GM19395 (cell line): ENCODE data around the gene FXR1.
A peak's percentile ranks its signal among the peaks of the same experiment; 100 is the strongest.
"Not testable (repeated sequence)": the region's sequence is repeated elsewhere in the genome, so short reads cannot be mapped to it uniquely, and the experiment has no call there.

Experiments
- ATAC-seq: cut with Tn5 transposase; IDR thresholded peaks from one replicate; pipeline ENCODE4 v1.9.1; 2021; ENCODE audit warnings: mild to moderate bottlenecking, moderate library complexity; ENCODE audit not compliant: unreplicated experiment

FXR1 gene

GRCh38 chr3:180912304-180913296 lies at the start of gene FXR1:
TSS of gene FXR1 (plus strand) at chr3:180912670. CDS start at chr3:180912686, 16 bp downstream.
- peak; percentile 98 for ATAC-seq

DNA sequence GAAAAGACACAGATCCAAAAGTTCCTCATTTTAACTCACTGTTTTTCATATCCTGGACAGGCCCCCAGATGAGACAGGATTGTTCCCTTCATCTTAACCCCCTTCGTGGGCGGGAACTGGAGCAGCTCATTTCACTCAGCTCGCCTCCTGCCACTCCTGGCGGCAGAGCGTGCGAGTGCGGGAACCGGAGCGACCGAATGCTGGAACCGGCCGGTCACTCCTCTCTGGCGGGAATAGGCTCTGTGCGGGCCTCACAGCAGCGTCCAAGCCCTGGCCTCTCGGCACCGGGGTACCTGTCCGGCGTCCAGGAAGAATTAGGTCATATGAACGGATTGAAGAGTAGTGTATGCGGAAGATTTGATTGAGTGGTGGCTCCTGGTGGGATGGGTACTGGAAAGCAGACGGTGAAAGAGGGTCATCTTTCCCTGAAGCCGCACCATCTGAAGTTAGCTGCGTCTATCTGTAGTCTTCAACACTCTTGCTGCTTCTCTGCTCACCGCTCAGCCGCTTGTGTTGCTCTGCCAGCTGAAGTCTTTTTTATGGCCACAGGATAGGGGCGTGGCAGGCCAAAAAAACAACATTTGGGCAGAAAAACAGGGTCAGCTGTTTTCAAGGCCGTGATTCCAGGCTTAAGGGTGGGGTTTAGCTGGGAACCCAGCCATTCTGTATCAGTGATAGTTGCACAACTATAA lies 42.3 kb upstream of the FXR1 start:
- no peak for ATAC-seq

- no peak for ATAC-seq
These were observed 40.6 kb upstream of the FXR1 start for GRCh38 chr3:180871901-180872300.

- not testable (repeated sequence) for ATAC-seq
These were observed 40.0 kb upstream of the FXR1 start for GRCh38 chr3:180872430-180872829.

GRCh38 chr3:180875124-180875698 lies 37.3 kb upstream of the FXR1 start:
- ATAC-seq = no peak

GRCh38 chr3:180881065-180881801 lies 31.2 kb upstream of the FXR1 start:
- ATAC-seq = no peak

DNA sequence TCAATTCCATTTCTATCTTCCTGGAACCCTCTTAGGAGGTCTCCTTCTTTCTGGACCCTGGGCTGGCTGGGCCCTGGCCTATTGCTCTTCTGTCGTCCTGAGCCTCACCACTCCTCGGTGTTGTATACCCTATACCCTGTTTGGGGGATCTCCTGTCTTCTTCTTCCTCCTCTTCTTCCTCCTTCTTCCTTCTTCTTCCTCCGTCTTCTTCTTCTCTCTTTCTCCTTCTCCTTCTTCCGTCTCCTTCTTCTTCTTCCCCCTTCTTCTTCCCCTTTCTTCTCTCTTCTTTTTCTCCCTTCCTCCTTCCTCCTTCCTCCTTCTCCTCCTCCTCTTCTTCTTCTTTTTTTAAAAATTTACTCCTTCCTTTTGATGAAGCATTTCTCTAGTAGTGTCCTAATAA lies 30.4 kb upstream of the FXR1 start:
- ATAC-seq = no peak

- no peak for ATAC-seq
These were observed 23.4 kb upstream of the FXR1 start for GRCh38 chr3:180888992-180889560.

DNA sequence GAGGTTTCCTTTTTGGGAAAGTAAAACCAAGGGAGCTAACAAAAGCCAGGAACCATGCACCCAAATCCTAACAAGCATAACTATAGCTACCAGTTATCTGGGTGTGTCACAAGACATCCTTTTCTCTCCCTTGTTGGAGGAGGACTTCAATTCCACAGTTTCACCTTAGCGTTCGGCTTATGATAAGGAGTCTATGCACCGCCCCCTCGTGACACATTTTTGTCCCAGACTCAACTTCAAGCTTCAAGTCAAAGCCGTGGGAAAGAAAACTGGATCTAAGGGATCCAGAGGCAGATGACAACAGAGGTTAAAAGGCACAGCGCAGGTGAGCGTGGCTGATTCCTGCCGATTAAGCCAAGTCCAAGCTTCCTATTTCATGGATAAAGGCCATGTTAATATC lies 13.9 kb upstream of the FXR1 start:
- no peak for ATAC-seq

GRCh38 chr3:180909369-180910127 lies 2.9 kb upstream of the FXR1 start:
- no peak for ATAC-seq

GRCh38 chr3:180910823-180911222 lies 1.6 kb upstream of the FXR1 start:
- no peak for ATAC-seq

GRCh38 chr3:180911876-180912303 lies 580 bp upstream of the FXR1 start:
- ATAC-seq = peak; percentile 33

DNA sequence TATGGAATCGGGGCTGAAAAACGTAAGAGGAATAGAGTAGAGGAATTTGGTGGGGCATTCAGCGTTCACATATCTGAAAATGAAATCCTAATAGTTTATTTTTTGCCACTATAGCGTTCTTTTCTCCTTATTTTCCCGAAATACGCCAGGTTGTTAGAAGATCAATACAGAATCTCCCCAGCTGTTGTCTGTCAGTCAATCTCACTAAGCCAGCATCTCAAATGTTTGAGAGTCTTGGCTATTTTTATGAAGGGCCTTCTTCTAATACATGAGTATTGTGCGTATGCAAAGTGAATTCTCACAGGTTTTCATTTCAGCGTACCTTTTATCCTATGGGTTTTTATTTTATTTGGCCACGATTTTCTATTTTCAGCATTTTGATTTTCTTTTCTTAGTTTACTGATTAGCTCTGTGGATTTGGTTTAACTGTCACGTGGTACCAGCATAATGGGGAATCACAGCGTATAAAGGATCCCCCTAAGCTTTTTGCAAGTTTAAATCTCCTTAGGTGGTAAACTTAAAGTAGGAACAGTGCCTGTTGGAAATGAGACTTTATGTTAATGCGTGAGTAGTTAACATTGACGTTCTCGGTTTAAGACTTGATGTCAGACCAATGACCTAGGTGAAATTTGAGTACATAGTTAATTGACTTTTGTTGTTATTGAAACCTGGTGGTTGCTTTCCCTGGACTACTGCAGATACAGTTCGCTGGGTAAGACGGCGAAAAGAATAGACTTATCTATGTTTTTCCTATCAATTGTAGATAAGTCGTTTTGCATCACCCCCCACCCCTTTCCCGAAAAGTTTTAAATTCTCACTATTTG lies 1.3 kb downstream of the FXR1 start:
- no peak for ATAC-seq

GRCh38 chr3:180918542-180918941 lies 6.1 kb downstream of the FXR1 start:
- no peak for ATAC-seq

GRCh38 chr3:180922242-180922641 lies 9.8 kb downstream of the FXR1 start:
- no peak for ATAC-seq

DNA sequence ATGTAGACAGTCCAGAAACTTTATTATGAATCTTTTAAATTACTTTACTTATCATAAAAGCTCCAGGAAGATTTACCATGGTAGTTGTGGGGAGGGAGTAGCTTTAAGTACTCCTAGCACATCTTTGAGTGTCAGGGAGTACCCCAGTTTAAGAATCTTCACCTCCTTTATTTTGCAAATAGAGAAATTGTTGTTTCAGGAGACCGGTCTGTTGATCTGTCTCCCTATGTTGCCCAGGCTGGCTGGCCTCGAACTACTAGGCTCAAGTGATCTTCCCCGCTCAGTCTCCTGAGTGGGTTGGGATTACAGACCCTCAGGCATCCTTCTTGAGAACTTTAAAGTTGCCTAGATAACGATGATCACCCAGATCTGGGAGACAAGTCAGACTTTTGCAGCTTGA lies 11.1 kb downstream of the FXR1 start:
- no peak for ATAC-seq

- ATAC-seq = no peak
These were observed 14.1 kb downstream of the FXR1 start for GRCh38 chr3:180926526-180926925.

DNA sequence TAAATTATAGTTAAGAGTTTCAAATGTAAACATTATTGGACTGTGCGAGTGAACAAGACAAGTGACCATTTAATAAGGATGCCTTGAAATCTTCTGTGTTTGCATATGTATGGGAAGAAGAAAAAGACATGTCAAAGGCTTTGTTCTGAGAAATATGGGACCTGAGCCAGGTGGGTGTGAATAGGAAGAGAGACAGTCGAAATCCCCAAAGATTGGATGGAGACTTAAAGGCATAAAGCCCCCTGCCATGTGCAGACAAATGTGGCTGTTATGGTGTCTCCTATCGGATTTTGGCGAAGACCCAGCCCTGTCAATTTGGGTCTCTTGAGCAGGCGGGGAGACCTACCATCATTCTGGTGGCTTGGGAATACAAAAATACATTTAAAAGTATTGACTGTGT lies 16.9 kb downstream of the FXR1 start:
- ATAC-seq = no peak

- ATAC-seq = no peak
These were observed 18.1 kb downstream of the FXR1 start for GRCh38 chr3:180930526-180930925.
